Measurements from ENCODE around the gene MRAS.

GRCh38 chr3:138356730-138357405 is 8.5 kb downstream of the MRAS start:
- TF ChIP-seq CTCF (IDR thresholded peaks at IDR 0.05) (no peak), POLR2AphosphoS5 (IDR thresholded peaks at IDR 0.05) (no peak), POLR2A (IDR thresholded peaks at IDR 0.05) (no peak), EP300 (IDR thresholded peaks at IDR 0.05) (no peak)

All from upper lobe of left lung (tissue), 4 donors.